NCI-H226 (cell line): ENCODE data around the gene FASTK.

Experiments used
- DNase-seq: peaks from one replicate; pipeline ENCODE4 v3.0.0-alpha.2; 2015

FASTK gene

DNA sequence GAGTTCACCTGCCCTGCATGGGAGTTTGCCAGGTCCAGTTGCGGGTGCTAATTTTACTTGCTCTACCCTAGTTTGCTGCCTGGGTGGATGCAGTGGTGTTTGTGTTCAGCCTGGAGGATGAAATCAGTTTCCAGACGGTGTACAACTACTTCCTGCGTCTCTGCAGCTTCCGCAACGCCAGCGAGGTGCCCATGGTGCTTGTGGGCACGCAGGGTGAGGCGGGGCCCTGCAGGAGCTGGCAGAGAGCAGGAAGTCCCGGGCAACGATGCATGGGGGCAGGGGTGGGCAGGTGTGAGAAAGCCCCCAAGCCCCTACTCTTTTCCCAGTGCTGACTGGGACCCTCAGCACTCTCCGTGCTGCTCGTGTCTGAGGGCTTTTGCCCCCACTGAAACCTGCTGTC is 37.0 kb upstream of the FASTK start:
- no peak for DNase-seq

DNA sequence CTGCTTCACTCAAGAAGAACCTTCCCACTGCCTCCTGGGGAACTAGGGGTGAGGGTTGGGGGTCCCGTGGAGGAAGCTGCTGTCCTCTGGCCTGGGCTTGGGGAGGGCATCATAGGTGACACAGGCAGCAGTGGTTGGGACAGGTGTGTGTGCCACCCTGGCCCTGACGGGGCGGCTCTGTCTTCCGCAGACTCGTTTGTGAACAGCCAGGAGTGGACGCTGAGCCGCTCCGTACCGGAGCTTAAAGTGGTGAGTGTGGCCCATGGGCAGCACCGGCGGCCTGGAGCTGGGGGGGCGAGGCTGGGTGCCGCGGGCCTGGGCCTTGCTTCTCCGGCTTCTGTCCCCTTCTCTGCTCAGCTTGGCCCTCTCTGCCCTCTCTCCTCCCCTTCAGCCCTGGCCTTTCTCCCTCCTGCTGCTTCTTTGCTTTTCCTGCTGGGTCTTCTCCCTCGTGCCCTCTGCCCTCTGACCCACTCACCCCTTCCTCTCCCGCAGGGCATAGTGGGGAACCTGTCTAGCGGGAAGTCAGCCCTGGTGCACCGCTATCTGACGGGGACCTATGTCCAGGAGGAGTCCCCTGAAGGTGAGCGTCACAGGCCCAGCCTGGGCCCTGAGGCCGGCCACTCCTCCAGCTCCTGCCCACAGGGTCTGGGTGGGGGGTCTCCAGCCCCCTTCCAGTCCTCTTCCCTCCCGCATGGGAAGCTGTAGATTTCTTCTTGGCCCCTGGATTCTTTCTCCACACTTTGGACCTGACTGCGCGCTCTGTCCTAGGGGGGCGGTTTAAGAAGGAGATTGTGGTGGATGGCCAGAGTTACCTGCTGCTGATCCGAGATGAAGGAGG is 36.2 kb upstream of the FASTK start:
- no peak for DNase-seq

GRCh38 chr7:151115836-151116418 is 35.3 kb upstream of the FASTK start:
- DNase-seq = peak; percentile 91

DNA sequence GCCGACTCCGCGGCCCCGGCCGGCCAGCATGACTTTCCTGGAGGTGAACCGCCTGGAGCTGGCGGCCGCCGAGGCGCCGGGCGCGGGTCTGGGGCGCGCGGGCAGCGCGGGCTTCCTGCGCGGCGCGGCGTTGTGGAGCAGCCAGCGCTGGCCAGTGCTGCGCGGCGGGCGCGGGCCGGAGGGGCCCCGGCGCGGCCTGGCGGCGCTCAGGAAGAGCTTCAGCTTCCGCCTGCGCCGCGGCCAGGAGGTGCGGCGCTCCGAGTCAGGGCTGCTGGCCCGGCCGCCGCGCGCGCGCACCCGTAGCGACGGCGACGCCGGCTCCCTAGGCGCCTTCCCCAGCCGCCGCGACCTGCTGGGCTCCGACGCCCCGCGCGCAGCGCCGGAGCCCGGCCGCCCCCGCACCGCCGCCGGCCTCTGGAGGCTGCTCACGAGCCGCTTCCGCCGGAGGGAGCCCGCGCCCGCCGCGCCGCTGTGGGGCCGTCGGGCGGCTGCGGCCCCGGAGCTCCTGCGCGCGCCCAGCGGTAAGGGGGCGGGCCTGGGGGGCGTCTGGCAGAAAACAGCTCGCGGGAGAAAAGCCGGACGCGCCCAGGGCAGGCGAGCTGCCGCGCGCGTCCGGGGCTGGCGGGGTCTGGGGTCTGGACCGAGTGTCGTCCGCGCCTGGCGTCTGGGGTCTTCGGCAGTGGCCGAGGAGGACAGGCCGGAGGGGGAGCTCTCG is 34.7 kb upstream of the FASTK start:
- no peak for DNase-seq

- DNase-seq = peak; percentile 77
Observed at GRCh38 chr7:151114151-151115090, 33.8 kb upstream of the FASTK start.

DNA sequence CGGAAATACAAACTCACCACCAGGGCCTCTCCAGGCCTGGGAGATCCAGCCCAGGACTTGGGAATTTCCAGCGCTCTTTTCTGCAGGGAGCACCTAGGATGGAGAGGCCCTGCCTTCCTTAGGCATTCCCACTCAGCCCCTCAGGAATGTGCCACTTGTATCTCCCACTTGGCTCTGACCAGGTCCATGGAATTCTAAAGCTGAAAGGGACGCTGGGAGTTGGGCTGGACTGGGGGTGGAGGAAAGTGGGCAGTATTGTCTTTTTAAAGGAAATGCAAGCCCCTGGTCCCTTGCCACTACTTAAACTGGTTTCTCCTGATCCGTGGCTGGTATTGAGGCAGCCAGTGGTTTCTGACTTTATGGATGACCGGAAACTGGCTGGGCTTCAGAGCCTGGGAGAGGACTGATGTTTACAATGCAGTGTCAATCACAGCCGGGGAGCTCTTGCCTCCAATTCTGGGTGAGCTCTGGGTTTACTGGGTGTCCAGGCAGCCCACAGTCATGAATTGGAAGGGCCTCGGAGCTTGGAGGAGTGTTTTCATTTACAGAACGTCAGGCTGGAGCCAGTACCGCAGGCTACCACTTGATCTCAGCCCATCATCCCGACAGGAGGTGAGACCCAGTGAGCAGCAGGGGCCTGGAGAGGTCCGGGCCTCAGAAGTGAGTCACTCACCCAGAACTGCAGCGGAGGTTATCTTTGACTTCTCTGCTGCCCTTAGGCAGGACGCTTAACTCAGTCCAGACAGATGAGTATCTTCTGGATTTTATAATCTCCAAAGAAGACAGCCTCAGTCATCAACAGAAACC is 32.9 kb upstream of the FASTK start:
- DNase-seq = peak; percentile 99

DNA sequence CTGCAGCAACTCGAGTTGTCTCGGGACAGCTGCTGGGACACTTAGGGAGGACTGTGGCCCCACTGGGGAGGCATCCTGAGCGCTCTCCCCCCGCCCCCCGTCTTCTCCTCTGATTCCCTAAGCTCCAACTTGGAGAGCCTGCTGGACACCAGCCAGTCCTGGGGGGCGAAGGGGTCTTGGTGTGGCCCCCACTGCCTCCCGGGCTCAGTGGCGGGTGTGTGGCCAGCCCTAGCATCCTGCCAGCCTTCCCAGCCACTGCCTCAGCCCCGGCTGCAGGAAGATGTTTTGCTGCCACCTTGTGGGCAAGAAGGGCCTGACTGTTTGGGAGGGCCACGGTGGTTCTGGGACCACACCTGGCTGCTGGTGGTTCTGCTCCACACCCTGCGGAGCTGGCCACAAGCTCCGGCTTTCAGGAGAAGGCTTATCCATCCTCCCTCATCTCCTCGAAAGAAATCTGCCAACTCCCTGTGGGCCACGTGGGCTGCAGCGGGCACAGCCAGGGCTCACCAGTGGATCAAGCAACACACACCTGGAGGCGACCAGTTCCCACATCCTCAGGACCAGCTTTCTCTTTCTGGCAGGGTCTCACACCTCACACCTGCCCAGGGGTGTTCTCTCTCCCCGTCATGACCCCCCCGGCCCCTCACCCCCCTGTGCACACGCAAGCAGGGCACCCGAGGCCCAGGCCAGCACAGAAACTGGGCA is 30.5 kb upstream of the FASTK start:
- DNase-seq = peak; percentile 62

DNA sequence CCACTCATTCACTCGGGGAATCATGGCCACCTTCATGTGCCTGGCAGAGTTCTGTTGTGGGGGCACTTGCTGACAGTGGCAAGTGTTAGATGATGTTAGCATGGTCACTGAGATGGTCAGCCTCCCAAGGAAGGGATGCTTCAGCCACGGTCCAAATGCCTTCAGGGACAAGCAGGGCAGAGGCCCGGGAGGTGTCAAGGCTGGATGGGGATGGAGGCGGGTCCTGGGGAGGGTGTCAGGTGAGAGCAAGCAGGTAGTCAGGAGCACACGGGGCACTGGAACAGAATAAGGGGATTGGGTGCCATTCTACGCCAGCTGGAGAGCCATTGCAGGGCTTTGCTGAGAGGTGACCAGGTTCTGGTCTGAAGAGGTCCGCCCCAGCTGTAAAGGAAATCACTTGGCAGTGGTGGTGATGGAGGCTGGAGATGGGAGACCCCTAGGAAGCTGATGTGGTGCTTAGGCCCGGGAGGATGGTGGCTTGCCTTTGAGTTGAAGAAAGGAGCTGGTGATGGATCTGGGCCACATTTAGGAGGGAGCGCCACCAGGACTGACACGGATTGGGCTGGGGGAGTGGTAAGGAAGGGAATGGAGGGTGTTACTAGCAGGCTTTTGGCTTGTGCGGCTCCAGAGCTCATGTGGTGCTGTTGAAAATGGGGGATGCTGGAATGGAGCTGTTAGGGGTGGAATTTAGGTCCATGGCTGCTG is 29.8 kb upstream of the FASTK start:
- no peak for DNase-seq

GRCh38 chr7:151109094-151110048 is 28.8 kb upstream of the FASTK start:
- no peak for DNase-seq

- DNase-seq = no peak
Observed at GRCh38 chr7:151107882-151108281, 27.3 kb upstream of the FASTK start.

DNA sequence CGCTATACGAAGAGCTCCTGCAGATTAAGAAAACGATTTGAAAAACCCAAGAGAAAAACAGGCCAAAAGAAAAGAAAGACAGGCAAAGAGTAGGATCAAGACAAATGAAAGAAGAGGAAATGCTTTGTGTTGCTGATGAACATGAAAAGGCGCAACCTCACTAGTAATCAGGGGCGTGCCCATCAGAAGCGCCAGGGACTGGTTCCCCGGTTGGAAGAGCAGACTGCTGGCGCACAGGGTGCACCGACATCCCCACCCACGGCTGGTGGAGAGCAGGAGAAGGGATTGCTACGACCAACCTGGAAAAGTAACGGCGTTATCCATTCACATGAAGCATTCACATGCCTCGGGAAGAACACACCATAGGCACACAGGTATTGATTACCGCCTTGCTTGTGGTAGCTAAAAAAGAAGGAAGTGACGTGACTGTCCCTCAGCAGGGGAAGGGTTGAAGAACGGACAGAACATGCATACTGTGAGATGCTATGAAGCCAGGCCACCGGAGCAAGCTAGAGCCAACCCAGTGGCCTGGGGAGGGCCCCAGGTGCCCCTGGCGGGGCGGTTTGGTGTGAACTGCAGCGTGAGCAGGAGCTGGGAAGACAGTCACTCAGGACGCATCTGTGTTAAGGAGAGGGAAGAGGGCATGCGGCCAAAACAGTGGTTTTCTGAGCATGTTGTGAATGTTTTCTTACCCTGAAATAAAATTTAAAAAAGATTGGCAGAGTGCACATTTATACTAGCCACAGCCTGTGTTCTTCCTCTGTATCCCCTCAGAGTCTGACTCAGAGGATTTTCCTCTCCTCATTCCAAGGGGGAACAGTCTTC is 24.0 kb upstream of the FASTK start:
- DNase-seq = no peak

GRCh38 chr7:151103973-151104372 is 23.4 kb upstream of the FASTK start:
- no peak for DNase-seq

- no peak for DNase-seq
Observed at GRCh38 chr7:151102991-151103390, 22.4 kb upstream of the FASTK start.

- no peak for DNase-seq
Observed at GRCh38 chr7:151101621-151102396, 21.2 kb upstream of the FASTK start.

DNA sequence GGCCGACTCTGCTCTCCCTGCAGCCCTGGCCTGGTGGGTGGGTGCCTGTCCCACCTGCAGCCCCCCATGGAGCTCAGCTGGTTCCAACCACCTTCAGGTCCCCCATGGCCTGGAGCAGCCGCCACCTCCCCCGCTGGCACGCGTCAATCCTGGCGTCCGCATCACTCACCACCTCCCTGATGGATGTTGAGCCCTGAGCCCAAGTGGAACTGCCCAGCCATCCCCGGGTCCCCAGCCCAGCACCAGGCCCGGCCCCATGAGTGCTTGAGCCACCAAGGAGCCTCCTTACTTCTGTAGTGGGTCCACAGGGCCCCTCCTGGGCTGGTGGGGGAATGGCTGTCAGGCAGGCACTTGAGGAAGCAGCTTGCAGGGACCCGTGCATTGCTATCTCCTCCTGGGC is 20.3 kb upstream of the FASTK start:
- DNase-seq = no peak

GRCh38 chr7:151099486-151100211 is 19.0 kb upstream of the FASTK start:
- no peak for DNase-seq
